Lower leg skin (tissue), 3 donors: ENCODE measurements around the gene FPR1.

Experiments used
- CTCF ChIP-seq, 3 donors: fragments of 450-650 bp; IDR thresholded peaks; one replicate each; pipeline ENCODE4 v1.5.1; 2016; ENCODE audit warnings: antibody characterized with exemption in 3 of 3, mild to moderate bottlenecking in 3 of 3, moderate library complexity in 2 of 3
- POLR2A ChIP-seq, 2 donors: fragments of 450-650 bp; IDR thresholded peaks; one replicate each; pipeline ENCODE4 v1.6.1; 2016 to 2017; ENCODE audit warnings: antibody characterized with exemption in 2 of 2, mild to moderate bottlenecking in 1 of 2, moderate library complexity in 1 of 2

DNA sequence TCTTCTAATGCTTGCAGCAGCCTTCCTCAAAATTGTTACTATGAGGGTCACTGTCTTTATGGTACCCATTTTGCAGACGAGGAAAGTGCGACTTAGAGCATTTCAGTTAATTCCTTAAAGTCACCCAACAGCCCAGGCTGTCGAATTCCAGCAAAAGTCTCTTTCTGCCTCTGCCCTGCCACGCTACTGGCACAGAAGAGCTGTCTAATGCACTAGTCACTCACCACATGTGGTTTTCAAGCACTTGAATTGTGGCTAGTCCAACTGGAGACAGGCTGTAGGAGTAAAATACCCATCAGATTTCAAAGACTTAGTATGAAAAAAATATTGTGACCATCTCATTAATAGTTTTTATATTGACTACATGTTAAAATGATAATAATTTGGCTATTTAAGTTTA, 1.7 kb downstream of the FPR1 start:
- TF ChIP-seq POLR2A (IDR thresholded peaks at IDR 0.05) (no peak), CTCF (IDR thresholded peaks at IDR 0.05) (no peak)
